ENCODE results near the gene EOMES.

The EOMES gene

DNA sequence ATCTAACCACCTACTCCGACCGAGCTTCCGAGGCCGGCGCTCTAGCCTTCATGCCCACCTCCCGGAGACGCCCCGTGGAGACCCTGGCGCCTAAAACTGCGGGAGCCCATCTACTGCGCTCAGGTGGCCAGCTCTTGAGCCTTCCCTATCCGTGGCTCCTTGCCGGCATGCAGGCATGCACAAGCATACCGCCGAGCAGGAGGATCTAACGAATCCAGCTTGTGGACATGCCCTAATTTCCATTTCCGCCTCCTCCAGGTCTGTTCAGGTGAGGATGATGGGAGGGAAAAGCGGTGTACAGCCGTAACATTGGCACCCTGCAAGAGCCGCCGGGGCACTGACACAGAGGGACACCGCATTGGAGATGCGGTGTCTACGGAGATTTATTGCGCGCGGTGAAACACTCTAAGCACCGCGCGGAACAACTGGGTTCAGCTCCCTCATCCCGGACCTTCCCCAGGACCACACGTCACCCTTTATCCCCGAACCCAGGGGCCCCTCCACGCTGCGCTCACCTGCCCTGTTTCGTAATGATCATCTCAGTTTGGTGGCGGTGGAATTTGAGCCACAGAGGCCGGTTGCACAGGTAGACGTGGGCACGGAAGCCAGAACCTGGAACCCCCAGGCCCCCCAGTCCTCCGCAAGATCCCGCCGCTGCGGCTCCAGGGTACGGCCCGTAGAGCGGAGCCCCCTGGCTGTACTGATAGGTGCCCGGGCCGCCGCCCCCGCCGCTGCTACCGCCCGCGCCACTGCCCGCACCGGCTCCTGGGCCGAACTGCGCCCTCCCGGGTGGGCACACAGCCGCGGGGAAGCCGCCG lies 1.0 kb downstream of the EOMES start:
- DNase-seq (ENCODE audit: low spot score) = peak; percentile 37

DNA sequence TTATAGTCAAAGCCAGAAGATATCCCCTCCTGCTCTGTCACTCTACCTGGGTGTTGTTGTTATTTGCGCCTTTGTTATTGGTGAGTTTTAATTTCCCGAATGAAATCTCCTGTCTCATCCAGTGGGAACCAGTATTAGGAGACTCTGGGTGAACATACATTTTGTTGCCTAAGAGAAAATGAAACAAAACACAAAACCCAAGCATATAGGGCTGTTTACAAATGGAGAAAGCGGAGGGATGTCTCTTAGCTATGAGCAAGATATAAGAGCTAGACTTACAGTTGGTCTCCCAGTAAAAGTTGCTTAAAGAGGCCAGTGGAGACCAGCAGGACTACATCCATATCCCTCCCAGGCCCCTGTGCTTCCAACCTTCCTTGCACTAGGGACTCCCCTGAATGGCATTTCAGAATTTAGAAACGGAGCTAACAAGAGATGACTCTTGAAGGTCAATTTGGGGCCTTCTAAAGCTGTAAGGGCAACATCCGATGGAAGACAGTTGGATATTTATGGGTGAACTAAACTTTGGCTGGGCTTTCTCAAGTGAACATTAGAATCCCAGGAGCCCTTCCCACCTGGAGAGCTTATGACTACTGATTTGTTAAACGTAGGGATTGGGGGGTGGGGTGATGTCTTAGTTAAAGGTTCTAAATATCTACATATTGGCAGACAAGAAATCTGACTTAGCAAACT lies 2.7 kb downstream of the EOMES start:
- no peak for DNase-seq (ENCODE audit: low spot score)

DNA sequence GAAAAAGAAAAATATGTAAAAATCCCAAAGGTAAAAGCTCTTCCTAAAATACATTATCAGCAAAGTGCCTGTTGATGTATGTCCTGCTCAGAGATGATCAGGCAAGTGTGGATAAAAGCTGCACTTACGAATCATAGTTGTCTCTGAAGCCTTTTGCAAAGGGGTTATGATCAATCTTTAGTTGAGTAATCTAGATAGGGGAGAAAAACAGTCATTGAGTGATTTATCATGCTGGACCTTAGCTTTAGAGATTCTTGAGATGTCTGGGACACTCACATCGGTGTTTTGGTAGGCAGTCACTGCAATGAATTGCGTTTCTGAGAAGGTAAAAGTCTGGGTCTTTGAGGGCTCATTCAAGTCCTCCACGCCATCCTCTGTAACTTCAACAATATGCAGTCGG lies 3.7 kb downstream of the EOMES start:
- DNase-seq (ENCODE audit: low spot score) = peak; percentile 29

DNA sequence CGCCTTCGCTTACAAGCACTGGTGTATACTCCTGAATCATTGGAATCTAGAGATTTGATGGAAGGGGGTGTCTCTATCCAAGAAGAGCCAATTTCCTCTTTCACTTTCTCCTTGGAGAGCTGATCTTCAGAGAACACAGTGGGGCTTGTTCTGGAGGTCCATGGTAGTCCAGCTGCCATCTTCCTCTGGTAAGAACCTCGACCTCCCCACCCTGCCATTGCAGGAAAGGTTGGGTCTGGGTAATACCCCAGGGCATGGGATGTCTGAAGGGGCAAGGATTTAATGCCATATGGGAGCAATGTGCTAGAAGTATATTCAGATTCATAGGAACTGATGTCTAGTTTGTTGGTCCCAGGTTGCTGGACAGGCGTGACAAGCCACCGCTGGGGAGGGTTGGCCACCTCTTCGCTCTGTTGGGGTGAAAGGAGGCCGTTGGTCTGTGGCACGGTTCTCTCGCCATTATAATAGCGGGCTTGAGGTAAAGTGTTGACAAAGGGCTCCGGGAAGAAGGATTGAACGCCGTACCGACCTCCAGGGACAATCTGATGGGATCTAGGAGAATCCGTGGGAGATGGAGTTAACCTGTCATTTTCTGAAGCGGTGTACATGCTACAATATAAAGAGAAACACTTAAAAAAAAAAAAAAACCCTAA lies 4.8 kb downstream of the EOMES start:
- DNase-seq (ENCODE audit: low spot score) = no peak

DNA sequence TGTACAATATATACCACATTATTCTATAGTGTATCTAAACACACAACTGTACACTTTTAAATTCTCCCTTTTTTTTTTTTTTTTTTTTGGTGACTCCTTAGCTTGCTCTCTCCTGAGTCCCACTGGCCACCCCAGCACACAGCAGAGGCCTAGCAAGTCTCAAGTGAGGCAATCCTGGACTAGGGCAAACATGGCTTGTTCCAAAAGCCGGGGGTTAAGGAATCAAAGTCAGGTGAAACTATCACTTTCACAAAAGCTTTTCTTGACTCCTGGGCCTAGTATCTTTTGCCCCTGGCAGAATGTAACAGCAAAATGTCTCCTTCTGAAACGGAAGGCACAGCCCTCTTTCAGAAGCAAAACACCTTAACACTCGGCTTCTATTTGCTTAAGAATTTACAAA lies 5.8 kb downstream of the EOMES start:
- DNase-seq (ENCODE audit: low spot score) = no peak

- no peak for DNase-seq (ENCODE audit: low spot score)
Measured at GRCh38 chr3:27715863-27716262, 6.3 kb downstream of the EOMES start.

DNA sequence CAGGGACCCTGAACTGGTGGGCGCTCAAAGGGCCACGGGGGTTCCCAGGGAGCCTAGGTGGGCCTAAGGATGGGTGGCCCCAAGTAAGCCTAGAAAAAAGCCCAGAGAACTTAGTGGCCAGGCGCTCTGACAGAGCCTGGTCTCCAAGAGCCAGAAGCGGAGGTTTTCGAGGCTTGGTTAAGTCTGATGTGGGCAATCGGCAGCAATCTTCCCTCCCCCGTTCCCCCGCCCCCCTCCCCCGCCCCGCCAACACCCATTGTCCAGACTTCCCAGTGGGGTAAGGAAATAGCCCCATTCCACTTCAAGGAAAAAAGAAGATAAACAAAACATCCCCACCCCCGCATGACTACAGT lies 6.7 kb downstream of the EOMES start:
- no peak for DNase-seq (ENCODE audit: low spot score)

- DNase-seq (ENCODE audit: low spot score) = no peak
Measured at GRCh38 chr3:27714692-27715453, 7.2 kb downstream of the EOMES start.

DNA sequence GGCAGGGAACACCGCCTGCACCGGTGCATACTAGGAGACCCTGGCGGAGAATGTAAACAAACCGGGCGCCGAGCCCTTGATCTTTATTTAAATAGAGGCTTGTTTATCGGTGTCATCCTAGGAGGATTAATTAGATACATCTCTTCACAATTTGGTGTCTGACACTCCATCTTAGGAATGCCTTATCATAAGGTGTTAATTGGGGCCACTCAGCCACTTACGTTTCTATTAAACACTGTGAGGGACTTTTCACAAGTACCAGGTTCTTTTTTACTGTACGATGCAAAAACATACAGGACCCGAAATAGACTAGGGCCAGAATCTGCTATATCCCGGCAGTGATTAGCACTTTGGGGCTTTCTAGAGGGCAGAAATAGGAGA lies 8.0 kb downstream of the EOMES start:
- DNase-seq (ENCODE audit: low spot score) = no peak

DNA sequence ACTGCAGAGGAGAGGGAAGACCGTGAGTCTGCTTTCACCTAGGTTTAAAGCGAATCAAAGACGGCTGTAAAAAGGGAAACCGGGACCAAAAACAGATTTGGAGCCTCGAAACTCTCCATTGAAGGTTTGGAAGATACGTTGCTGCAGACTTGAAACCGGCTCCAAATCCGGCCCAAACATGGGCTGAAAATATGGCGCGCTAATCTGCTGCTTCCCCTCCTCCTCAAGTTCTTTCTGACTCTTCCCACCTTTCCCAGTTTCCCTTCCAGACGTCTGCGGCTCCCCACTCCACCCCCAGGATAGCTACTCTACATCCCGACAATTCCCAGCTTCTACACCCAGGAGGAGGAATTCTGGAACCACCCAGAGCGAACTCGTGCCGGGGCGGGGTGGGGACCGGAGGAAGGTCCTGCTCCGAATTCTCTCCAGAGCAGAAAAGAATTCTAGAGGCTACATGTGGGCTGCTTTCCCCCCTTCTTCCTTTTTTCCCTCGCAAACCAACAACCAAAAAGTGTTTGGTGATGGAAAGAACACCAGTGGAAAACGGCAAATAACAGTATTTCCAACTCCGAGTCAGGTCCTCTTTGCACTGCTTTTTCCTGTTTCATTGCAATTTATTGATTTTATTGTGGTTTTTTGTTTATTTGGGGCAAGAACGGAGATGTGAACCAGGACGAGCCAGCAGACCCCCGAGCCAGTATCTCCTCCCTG lies 8.5 kb downstream of the EOMES start:
- DNase-seq (ENCODE audit: low spot score) = no peak

- DNase-seq (ENCODE audit: low spot score) = no peak
Measured at GRCh38 chr3:27713078-27713423, 9.1 kb downstream of the EOMES start.

DNA sequence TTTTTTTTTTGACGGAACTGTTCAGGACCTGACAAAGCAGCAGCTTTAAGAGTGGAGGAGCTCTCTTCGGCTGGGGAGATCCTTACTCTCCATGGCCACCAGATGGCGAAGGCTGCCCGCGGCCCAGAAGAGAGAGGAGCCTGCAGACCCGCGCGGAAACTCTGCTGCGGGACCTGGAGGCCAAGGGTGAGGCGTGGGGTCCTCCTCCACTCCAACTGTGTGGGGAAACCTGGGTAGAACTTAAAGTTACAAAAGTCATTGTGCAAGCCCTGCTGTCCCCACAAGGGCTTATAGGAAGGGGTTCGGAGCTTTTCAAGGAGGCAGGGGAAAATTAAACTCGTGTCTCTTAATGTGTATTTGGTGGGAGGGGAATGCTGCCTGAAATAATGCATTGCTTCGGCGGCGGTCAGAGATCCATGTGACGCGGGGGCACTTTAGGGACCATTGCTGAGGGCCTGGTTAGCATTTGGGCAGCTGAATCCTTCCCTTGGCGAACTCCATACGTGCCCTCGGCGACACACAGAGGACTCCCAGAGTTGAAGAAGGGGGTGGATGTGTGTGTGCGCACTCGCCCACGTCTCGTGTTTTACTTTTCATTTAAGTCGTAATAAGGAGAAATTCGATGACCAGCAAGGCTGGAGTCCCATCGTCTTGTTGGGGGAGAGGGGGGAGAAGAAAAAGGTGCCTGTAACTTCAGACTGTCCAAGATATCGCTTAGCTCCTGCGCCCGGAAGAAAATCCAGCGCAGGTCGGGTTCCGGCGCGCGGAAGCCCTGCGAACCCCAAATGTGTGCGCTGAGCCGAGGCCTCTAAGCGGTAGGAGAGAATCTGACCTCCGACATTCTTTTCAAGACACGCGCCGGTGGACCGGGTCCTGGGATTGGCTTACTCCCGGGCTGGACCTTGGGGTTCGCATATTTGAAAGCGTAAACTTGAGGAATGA lies 9.7 kb downstream of the EOMES start:
- DNase-seq (ENCODE audit: low spot score) = peak; percentile 79

DNA sequence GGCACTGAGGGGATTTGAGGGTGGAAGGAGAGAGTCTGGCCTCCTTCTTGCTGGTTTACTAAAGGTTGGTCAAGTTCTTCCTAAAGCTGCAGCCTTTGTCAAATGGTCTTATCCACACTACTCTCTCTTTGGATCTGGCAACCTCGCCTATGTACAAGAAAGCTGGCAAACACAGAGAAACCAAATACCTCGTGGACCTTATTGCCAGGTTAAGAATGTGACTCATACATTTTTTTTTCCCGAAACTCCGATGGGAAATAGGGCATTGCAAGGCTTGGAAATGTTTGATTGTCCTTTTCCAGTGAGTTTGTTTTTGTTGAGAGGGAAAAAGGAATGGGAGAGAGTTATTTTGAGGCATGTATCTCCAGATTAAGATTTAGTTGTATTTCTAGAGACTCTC lies 13.9 kb downstream of the EOMES start:
- no peak for DNase-seq (ENCODE audit: low spot score)

GRCh38 chr3:27699067-27699466 lies 23.1 kb downstream of the EOMES start:
- DNase-seq (ENCODE audit: low spot score) = no peak

- DNase-seq (ENCODE audit: low spot score) = no peak
Measured at GRCh38 chr3:27696906-27697305, 25.2 kb downstream of the EOMES start.

GRCh38 chr3:27695636-27696035 lies 26.5 kb downstream of the EOMES start:
- no peak for DNase-seq (ENCODE audit: low spot score)

GRCh38 chr3:27688053-27688452 lies 34.1 kb downstream of the EOMES start:
- DNase-seq (ENCODE audit: low spot score) = no peak

DNA sequence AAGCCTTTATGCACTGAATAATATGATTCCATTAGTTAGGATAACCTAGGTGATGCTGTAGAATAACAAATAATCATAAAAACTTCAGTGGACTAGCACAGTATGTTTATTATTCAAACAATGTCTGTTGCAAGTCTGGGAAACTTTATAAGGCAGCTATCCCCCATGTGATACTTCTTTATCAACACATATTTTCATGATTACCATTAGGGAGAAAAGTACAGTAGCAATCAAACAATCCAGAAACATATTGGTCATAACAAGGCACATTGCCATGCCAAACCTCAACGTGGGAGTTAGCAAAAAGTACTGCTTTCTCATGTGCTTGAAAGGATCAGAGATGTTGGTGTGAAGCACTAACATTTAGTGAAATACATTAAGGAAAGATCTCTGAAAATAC lies 35.5 kb downstream of the EOMES start:
- DNase-seq (ENCODE audit: low spot score) = no peak

DNA sequence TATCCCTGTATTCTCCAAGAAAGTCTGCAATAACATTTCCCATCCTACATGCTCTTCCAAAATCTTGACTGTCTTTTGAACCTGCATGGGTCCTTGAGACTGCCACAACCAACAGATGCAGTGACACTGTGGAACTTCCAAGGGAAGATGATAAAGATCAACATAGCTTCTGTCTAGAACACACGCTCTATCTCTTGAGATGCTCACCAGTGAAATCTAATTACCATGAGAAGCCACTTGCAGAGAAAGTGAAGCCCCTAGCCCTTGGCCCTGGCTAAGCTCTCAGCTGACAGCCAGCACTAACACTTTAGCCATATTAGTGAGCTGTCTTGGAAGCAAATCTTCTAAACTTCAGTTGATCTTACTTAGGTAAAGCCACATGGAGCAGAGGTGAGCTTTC lies 36.6 kb downstream of the EOMES start:
- DNase-seq (ENCODE audit: low spot score) = no peak

GRCh38 chr3:27684302-27684701 lies 37.8 kb downstream of the EOMES start:
- DNase-seq (ENCODE audit: low spot score) = no peak

DNA sequence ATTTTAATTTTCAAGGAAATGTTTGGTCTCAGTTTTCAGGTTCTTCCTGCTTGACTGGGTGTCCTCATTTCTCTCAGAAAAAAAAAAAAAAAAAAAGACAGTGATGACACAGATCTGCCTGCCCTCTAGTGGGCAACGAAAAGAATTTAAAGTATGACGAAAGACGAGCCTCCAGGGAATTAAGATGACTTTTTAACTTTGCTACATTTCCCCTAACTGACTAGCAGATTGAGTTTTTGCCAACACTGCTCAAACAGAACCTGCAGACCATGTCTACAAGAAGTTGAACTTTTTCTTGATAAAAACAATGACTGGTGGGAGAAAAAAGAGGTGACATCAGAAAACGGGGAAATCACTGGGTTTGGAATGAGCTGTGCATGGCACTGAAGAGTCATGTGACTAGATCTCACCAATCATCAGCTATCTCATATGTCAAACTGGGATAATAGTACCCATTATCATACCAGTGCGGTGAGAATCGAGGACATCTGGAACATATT lies 40.8 kb downstream of the EOMES start:
- DNase-seq (ENCODE audit: low spot score) = peak; percentile 85
